ENCODE data around the gene ZBED2. TPM values are rescaled to one million over a fixed set of nuclear protein-coding genes. Genes with fewer than 3 reads are reported as not detected.
"Not testable (repeated sequence)": the region's sequence is repeated elsewhere in the genome, so short reads cannot be mapped to it uniquely, and the experiment has no call there.

ZBED2 gene
- total RNA-seq, 4 donors from 2014 or later: not detected

GRCh38 chr3:111566844-111567243 is 28.3 kb downstream of the ZBED2 start:
- Histone ChIP-seq H3K36me3 (no peaks in the 10 kb centered on the region), H3K27ac (no peak overlapping the region), H3K9me3 (no peaks in the 10 kb centered on the region), H3K4me3 (no peak overlapping the region), H3K27me3 (no peaks in the 10 kb centered on the region), H3K4me1 (no peaks in the 10 kb centered on the region)
- WGBS, 2 donors (ENCODE audit: low coverage in 1 of 2): 50 to 70% methylated on average over 2 of the region's 2 CpGs
- DNase-seq: no peak
- in situ Hi-C loops (cut with MboI; ENCODE audit: low pct_ligation_motif_present in 1 of 4, low pct_unique_long_range_greater_than_20kb in 1 of 4, low sequenced_read_pairs in 3 of 4): no loop called here
- no peak for TF ChIP-seq EP300 (IDR thresholded peaks at IDR 0.05; ENCODE audit: low read depth)
- TF ChIP-seq POLR2AphosphoS5 (IDR thresholded peaks at IDR 0.05): no peak
- TF ChIP-seq POLR2A (IDR thresholded peaks at IDR 0.05): no peak
- no peak for TF ChIP-seq CTCF (IDR thresholded peaks at IDR 0.05)
- intact Hi-C loops (cut with DNase I; ENCODE audit: low total_unique reads): no loop called here

- H3K4me1 ChIP-seq; in situ Hi-C loops (cut with MboI; ENCODE audit: low pct_ligation_motif_present in 1 of 4, low pct_unique_long_range_greater_than_20kb in 1 of 4, low sequenced_read_pairs in 3 of 4); H3K27ac ChIP-seq; DNase-seq; H3K4me3 ChIP-seq; H3K36me3 ChIP-seq; H3K9me3 ChIP-seq; H3K27me3 ChIP-seq; intact Hi-C loops (cut with DNase I; ENCODE audit: low total_unique reads): not testable (repeated sequence)
- 67 to 97% methylated on average over 1 to 15 of the region's 25 CpGs for WGBS, 2 donors (ENCODE audit: low coverage in 1 of 2)
Measured at GRCh38 chr3:111561902-111562301, 33.2 kb downstream of the ZBED2 start.

GRCh38 chr3:111548756-111549155 is 46.4 kb downstream of the ZBED2 start:
- H3K4me1 ChIP-seq: no peaks in the 10 kb centered on the region
- TF ChIP-seq EP300 (IDR thresholded peaks at IDR 0.05; ENCODE audit: low read depth) (no peak), POLR2AphosphoS5 (IDR thresholded peaks at IDR 0.05) (no peak), POLR2A (IDR thresholded peaks at IDR 0.05) (no peak), CTCF (IDR thresholded peaks at IDR 0.05) (no peak)
- H3K27me3 ChIP-seq: no peaks in the 10 kb centered on the region
- peak overlapping the region in 2 of 4 donors; percentile 23 to 33 for H3K27ac ChIP-seq
- intact Hi-C loops (cut with DNase I; ENCODE audit: low total_unique reads) (no loop called here), in situ Hi-C loops (cut with MboI; ENCODE audit: low pct_ligation_motif_present in 1 of 4, low pct_unique_long_range_greater_than_20kb in 1 of 4, low sequenced_read_pairs in 3 of 4) (no loop called here)
- no peaks in the 10 kb centered on the region for H3K9me3 ChIP-seq
- no peaks in the 10 kb centered on the region for H3K36me3 ChIP-seq
- no peak for DNase-seq
- H3K4me3 ChIP-seq: no peak overlapping the region

- Histone ChIP-seq H3K36me3 (no peaks in the 10 kb centered on the region), H3K9me3 (no peaks in the 10 kb centered on the region), H3K4me3 (no peak overlapping the region), H3K27me3 (no peaks in the 10 kb centered on the region), H3K4me1 (no peaks in the 10 kb centered on the region), H3K27ac (peak overlapping the region in 3 of 4 donors; percentile 16 to 33 (median 23))
- no peak for DNase-seq
- in situ Hi-C loops (cut with MboI; ENCODE audit: low pct_ligation_motif_present in 1 of 4, low pct_unique_long_range_greater_than_20kb in 1 of 4, low sequenced_read_pairs in 3 of 4) (no loop called here), intact Hi-C loops (cut with DNase I; ENCODE audit: low total_unique reads) (no loop called here)
- no peak for TF ChIP-seq POLR2AphosphoS5 (IDR thresholded peaks at IDR 0.05)
- TF ChIP-seq POLR2A (IDR thresholded peaks at IDR 0.05): no peak
- TF ChIP-seq CTCF (IDR thresholded peaks at IDR 0.05): no peak
- no peak for TF ChIP-seq EP300 (IDR thresholded peaks at IDR 0.05; ENCODE audit: low read depth)
- WGBS, 2 donors (ENCODE audit: low coverage in 1 of 2): 63 to 67% methylated on average over 1 of the region's 1 CpG
Measured at GRCh38 chr3:111548092-111548491, 47.1 kb downstream of the ZBED2 start.

- Histone ChIP-seq H3K27me3 (no peaks in the 10 kb centered on the region), H3K9me3 (no peaks in the 10 kb centered on the region), H3K36me3 (no peaks in the 10 kb centered on the region), H3K27ac (peak overlapping the region in 1 of 4 donors; percentile 23), H3K4me1 (no peaks in the 10 kb centered on the region), H3K4me3 (no peak overlapping the region)
- 56 to 59% methylated on average over 4 of the region's 4 CpGs for WGBS, 2 donors (ENCODE audit: low coverage in 1 of 2)
- TF ChIP-seq POLR2AphosphoS5 (IDR thresholded peaks at IDR 0.05) (no peak), EP300 (IDR thresholded peaks at IDR 0.05; ENCODE audit: low read depth) (no peak), CTCF (IDR thresholded peaks at IDR 0.05) (no peak), POLR2A (IDR thresholded peaks at IDR 0.05) (no peak)
- in situ Hi-C loops (cut with MboI; ENCODE audit: low pct_ligation_motif_present in 1 of 4, low pct_unique_long_range_greater_than_20kb in 1 of 4, low sequenced_read_pairs in 3 of 4) (no loop called here), intact Hi-C loops (cut with DNase I; ENCODE audit: low total_unique reads) (no loop called here)
- DNase-seq: peak; percentile 14
Measured at GRCh38 chr3:111547631-111548030, 47.5 kb downstream of the ZBED2 start.
